Measurements from ENCODE around the gene PHF2. TPM values are rescaled to one million over a fixed set of nuclear protein-coding genes. Genes with fewer than 3 reads are reported as not detected.
A peak's percentile ranks its signal among the peaks of the same experiment; 100 is the strongest.

Gene PHF2
- total RNA-seq, 4 donors from 2014 or later = 32.8 to 50.1 (median 33.0) TPM

DNA sequence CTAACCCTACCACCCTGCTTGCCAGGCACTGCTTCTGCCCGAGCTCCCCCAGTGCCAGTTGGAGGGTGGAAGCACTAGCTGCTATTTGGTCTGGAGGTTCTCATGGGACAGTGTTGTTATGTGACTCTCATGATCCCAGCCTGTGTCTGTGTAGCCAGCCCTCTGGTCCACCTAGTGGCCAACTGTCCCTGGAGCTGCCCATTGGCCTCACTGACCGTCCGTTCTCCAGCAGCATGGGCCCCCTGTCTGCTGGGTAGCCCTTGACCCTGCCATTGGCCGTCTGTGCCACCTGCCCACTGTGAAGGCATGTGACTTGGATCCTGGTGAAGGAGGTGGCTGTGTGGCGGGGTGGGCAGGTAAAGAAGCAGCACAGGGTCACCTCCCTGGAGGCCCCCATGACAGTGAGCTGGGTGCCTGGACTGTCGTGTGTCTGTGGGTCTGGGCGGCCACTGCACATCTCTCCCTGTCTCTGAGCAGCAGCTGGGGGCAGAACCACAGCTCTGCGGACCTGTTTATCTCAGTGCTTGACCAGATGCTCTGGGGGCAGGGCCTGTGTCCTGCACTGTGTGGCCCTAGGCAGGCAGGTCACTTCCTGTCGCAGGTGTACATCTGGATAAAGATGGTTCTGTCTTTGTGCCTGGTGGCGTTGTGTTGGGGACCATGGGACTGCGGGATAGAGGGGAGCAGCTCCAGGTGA lies 11.4 kb downstream of the PHF2 start:
- TF ChIP-seq CTCF (IDR thresholded peaks at IDR 0.05) (peak in 3 of 6 experiments; percentile 27 to 33 (median 30)), POLR2A (IDR thresholded peaks at IDR 0.05) (no peak)
- Histone ChIP-seq H3K36me3 (no peaks in the 10 kb centered on the region), H3K27ac (peak overlapping the region; percentile 86 to 96 (median 96)), H3K9me3 (no peaks in the 10 kb centered on the region), H3K4me1 (peaks cover 56 to 74% of the 10 kb centered on the region in 2 donors), H3K4me3 (replicated peaks in 1 of 3) (no peak overlapping the region), H3K27me3 (no peaks in the 10 kb centered on the region)
- intact Hi-C loops (cut with DNase I) = no loop called here
- WGBS, 2 donors = 90 to 94% methylated on average over 8 to 10 of the region's 11 CpGs
- DNase-seq = no peak

- no peak for DNase-seq
- Histone ChIP-seq H3K27me3 (no peaks in the 10 kb centered on the region), H3K36me3 (no peaks in the 10 kb centered on the region), H3K4me3 (replicated peaks in 1 of 3) (no peak overlapping the region), H3K9me3 (no peaks in the 10 kb centered on the region), H3K27ac (peak overlapping the region; percentile 86 to 96 (median 96)), H3K4me1 (peaks cover 60 to 83% of the 10 kb centered on the region in 2 donors)
- TF ChIP-seq POLR2A (IDR thresholded peaks at IDR 0.05) (no peak), CTCF (IDR thresholded peaks at IDR 0.05) (no peak)
- WGBS, 2 donors = 63 to 79% methylated on average over 10 to 12 of the region's 12 CpGs
- intact Hi-C loops (cut with DNase I) = no loop called here
Measured at GRCh38 chr9:93588641-93589609, 12.5 kb downstream of the PHF2 start.

DNA sequence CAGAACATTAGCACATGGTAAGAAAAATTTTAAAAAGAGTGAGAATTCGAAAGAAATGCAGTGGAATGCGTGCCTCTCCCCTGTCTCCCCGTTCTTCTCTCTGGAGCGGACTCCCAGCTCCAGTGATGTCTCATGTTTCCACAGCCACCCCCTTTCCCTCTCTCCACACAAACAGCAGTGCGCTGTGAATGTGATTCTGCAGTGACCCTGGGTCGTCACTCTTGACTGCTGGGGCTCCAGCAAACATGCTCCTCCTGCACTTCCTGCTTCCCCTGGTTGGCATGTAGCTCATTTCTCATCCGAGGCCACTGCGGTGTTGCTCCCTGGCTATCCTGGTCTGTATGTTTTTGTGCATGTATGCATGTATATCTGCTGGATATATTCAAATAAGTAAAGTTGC lies 13.3 kb downstream of the PHF2 start:
- 21 to 29% methylated on average over 8 of the region's 8 CpGs for WGBS, 2 donors
- no peaks in the 10 kb centered on the region for H3K36me3 ChIP-seq
- H3K9me3 ChIP-seq = no peaks in the 10 kb centered on the region
- DNase-seq = peak; percentile 60 to 77
- H3K4me3 ChIP-seq (replicated peaks in 1 of 3) = no peak overlapping the region
- no peak for TF ChIP-seq POLR2A (IDR thresholded peaks at IDR 0.05)
- TF ChIP-seq CTCF (IDR thresholded peaks at IDR 0.05) = no peak
- H3K27me3 ChIP-seq = no peaks in the 10 kb centered on the region
- peak overlapping the region; percentile 27 to 96 (median 86) for H3K27ac ChIP-seq
- H3K4me1 ChIP-seq = peaks cover 68 to 91% of the 10 kb centered on the region in 2 donors
- intact Hi-C loops (cut with DNase I) = no loop called here

GRCh38 chr9:93590609-93591234 lies 14.3 kb downstream of the PHF2 start:
- H3K4me1 ChIP-seq = peaks cover 60 to 82% of the 10 kb centered on the region in 2 donors
- no peaks in the 10 kb centered on the region for H3K36me3 ChIP-seq
- DNase-seq = no peak
- no peak for TF ChIP-seq CTCF (IDR thresholded peaks at IDR 0.05)
- TF ChIP-seq POLR2A (IDR thresholded peaks at IDR 0.05) = no peak
- no peaks in the 10 kb centered on the region for H3K27me3 ChIP-seq
- WGBS, 2 donors = 83 to 85% methylated on average over 8 of the region's 8 CpGs
- intact Hi-C loops (cut with DNase I) = no loop called here
- H3K9me3 ChIP-seq = no peaks in the 10 kb centered on the region
- peak overlapping the region in 1 of 3 donors; percentile 4 for H3K27ac ChIP-seq
- no peak overlapping the region for H3K4me3 ChIP-seq (replicated peaks in 1 of 3)

Data from thyroid gland (tissue), 4 donors.